Testis (tissue), 3 donors: Measurements from ENCODE around the gene N4BP2L2. TPM values are rescaled to one million over a fixed set of nuclear protein-coding genes. Genes with fewer than 3 reads are reported as not detected.

Source experiments
- DNase-seq: peaks from one replicate; pipeline ENCODE4 v3.0.0-alpha.2; 2019
- H3K27ac ChIP-seq, 2 donors: fragments of 200-600 bp; sonication (generic); one replicate each; pipeline ENCODE4 v1.5.1; 2019
- H3K27me3 ChIP-seq: fragments of 200-600 bp; sonication (generic); one replicate; pipeline ENCODE4 v1.5.1; 2019
- H3K36me3 ChIP-seq: fragments of 200-600 bp; sonication (generic); one replicate; pipeline ENCODE4 v1.5.1; 2017; ENCODE audit warnings: low read depth; ENCODE audit errors: missing control alignments
- H3K4me1 ChIP-seq: fragments of 200-600 bp; sonication (generic); one replicate; pipeline ENCODE4 v1.5.1; 2019
- H3K4me3 ChIP-seq, 2 donors: fragments of 200-600 bp; sonication (generic); one replicate each; pipeline ENCODE4 v1.5.1; 2017 to 2019
- H3K9me3 ChIP-seq: fragments of 200-600 bp; sonication (generic); one replicate; pipeline ENCODE4 v1.5.1; 2017
- POLR2A ChIP-seq: fragments of 450-650 bp; IDR thresholded peaks from one replicate; pipeline ENCODE4 v1.6.1; 2017; ENCODE audit warnings: antibody characterized with exemption, mild to moderate bottlenecking, moderate library complexity
- WGBS, 2 donors: methylation state at CpG; one replicate each; pipeline ENCODE4 v1.1.5; 2018; 5-methylcytosine and 5-hydroxymethylcytosine counted together
- intact Hi-C: fragments of 100-400 bp; cut with DNase I; formaldehyde crosslinking; loops from one replicate; pipeline ENCODE4 v1.15.1; 2023; ENCODE audit warnings: low total_unique reads
- polyA plus RNA-seq: library from polyadenylated mRNA; stranded (reverse); fragments of 350-450 nt; fragmentation: Illumina TruSeq; extraction: RNeasy Lipid Tissue Mini Kit (QIAGEN cat#74804); gene quantifications from one replicate; pipeline ENCODE4 v1.2.3, GENCODE V29; 2014; ENCODE audit warnings: low read depth, low replicate concordance; ENCODE audit not compliant: insufficient read depth
- total RNA-seq, 2 donors: library from RNA; depleted of rRNA; stranded (reverse); fragments of >200 nt; gene quantifications; one replicate each; pipeline ENCODE4 v1.2.3, GENCODE V29; 2016
- TF ChIP-seq, protein P1 (sequence below), 3 experiments: fragments of 450-650 bp in 2 of 3; fragments of 200-600 bp in 1 of 3; sonication (generic) in 1 of 3; IDR thresholded peaks; one replicate each; pipeline ENCODE4 v1.5.1; 2016 to 2019; ENCODE audit warnings: antibody characterized with exemption in 3 of 3, mild to moderate bottlenecking in 2 of 3, moderate library complexity in 1 of 3

The N4BP2L2 gene
- total and polyA plus RNA-seq, 3 donors from 2014 or later = 56.4 to 197 (median 187) TPM

- no peaks in the 10 kb centered on the region for H3K9me3 ChIP-seq
- no peaks in the 10 kb centered on the region for H3K4me1 ChIP-seq
- no peaks in the 10 kb centered on the region for H3K36me3 ChIP-seq
- intact Hi-C loops = no loop called here
- DNase-seq = no peak
- TF ChIP-seq, protein P1, sequence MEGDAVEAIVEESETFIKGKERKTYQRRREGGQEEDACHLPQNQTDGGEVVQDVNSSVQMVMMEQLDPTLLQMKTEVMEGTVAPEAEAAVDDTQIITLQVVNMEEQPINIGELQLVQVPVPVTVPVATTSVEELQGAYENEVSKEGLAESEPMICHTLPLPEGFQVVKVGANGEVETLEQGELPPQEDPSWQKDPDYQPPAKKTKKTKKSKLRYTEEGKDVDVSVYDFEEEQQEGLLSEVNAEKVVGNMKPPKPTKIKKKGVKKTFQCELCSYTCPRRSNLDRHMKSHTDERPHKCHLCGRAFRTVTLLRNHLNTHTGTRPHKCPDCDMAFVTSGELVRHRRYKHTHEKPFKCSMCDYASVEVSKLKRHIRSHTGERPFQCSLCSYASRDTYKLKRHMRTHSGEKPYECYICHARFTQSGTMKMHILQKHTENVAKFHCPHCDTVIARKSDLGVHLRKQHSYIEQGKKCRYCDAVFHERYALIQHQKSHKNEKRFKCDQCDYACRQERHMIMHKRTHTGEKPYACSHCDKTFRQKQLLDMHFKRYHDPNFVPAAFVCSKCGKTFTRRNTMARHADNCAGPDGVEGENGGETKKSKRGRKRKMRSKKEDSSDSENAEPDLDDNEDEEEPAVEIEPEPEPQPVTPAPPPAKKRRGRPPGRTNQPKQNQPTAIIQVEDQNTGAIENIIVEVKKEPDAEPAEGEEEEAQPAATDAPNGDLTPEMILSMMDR (IDR thresholded peaks at IDR 0.05) = no peak
- no peak for TF ChIP-seq POLR2A
- no peak overlapping the region for H3K4me3 ChIP-seq
- no peaks in the 10 kb centered on the region for H3K27me3 ChIP-seq
- H3K27ac ChIP-seq = no peak overlapping the region
- WGBS, 2 donors = 57 to 64% methylated on average over 2 of the region's 2 CpGs
Measured at GRCh38 chr13:32548837-32549236, 10.2 kb upstream of the N4BP2L2 start.

- H3K4me3 ChIP-seq = no peak overlapping the region
- H3K27ac ChIP-seq = no peak overlapping the region
- DNase-seq = no peak
- H3K36me3 ChIP-seq = no peaks in the 10 kb centered on the region
- no peaks in the 10 kb centered on the region for H3K27me3 ChIP-seq
- WGBS, 2 donors = 100% methylated on average over 2 of the region's 2 CpGs
- intact Hi-C loops = no loop called here
- TF ChIP-seq POLR2A = no peak
- no peaks in the 10 kb centered on the region for H3K9me3 ChIP-seq
- H3K4me1 ChIP-seq = no peaks in the 10 kb centered on the region
Measured at GRCh38 chr13:32545083-32545482, 6.5 kb upstream of the N4BP2L2 start.

GRCh38 chr13:32542221-32542620, 3.6 kb upstream of the N4BP2L2 start:
- intact Hi-C loops = no loop called here
- H3K4me3 ChIP-seq = no peak overlapping the region
- H3K27ac ChIP-seq = no peak overlapping the region
- H3K4me1 ChIP-seq = peaks cover 5% of the 10 kb centered on the region
- H3K27me3 ChIP-seq = no peaks in the 10 kb centered on the region
- WGBS, 2 donors = 86 to 91% methylated on average over 2 of the region's 2 CpGs
- no peak for DNase-seq
- H3K9me3 ChIP-seq = no peaks in the 10 kb centered on the region
- no peaks in the 10 kb centered on the region for H3K36me3 ChIP-seq
- no peak for TF ChIP-seq POLR2A
- TF ChIP-seq, protein P1 (IDR thresholded peaks at IDR 0.05) = no peak

- DNase-seq = no peak
- intact Hi-C loops = loop anchor here (10.0 kb wide), 1 partner anchor 153 kb away; no protein-coding TSS in a partner anchor
- WGBS, 2 donors = 0 to 1% methylated on average over 22 to 23 of the region's 23 CpGs
- Histone ChIP-seq H3K27ac (peak overlapping the region; percentile 98), H3K9me3 (no peaks in the 10 kb centered on the region), H3K36me3 (no peaks in the 10 kb centered on the region), H3K4me3 (peak overlapping the region; percentile 91 to 94), H3K27me3 (no peaks in the 10 kb centered on the region), H3K4me1 (peaks cover 9% of the 10 kb centered on the region)
- TF ChIP-seq POLR2A = no peak
- TF ChIP-seq, protein P1 (IDR thresholded peaks at IDR 0.05) = no peak
Measured at GRCh38 chr13:32538143-32538620, 413 bp downstream of the N4BP2L2 start.

GRCh38 chr13:32537580-32538142, 934 bp downstream of the N4BP2L2 start:
- H3K9me3 ChIP-seq = no peaks in the 10 kb centered on the region
- H3K4me1 ChIP-seq = peaks cover 9% of the 10 kb centered on the region
- WGBS, 2 donors = 18 to 24% methylated on average over 11 to 21 of the region's 22 CpGs
- intact Hi-C loops = loop anchor here (10.0 kb wide), 1 partner anchor 153 kb away; no protein-coding TSS in a partner anchor
- peak; percentile 58 for DNase-seq
- peak overlapping the region; percentile 98 for H3K27ac ChIP-seq
- no peak for TF ChIP-seq POLR2A
- TF ChIP-seq, protein P1 (IDR thresholded peaks at IDR 0.05) = no peak
- no peaks in the 10 kb centered on the region for H3K36me3 ChIP-seq
- peak overlapping the region; percentile 91 to 94 for H3K4me3 ChIP-seq
- H3K27me3 ChIP-seq = no peaks in the 10 kb centered on the region
